Activated T-cell treated with anti-CD3 and anti-CD28 coated beads, Interleukin-2, amount 50 U/mL, for 24 hours (primary cell): Measurements from ENCODE around the gene PUM1.
"Not testable (repeated sequence)": the region's sequence is repeated elsewhere in the genome, so short reads cannot be mapped to it uniquely, and the experiment has no call there.

Source experiments
- DNase-seq: peaks from one replicate; pipeline ENCODE4 v3.0.0-alpha.2; 2020
- H3K27ac Mint-ChIP-seq: 2 replicates; pipeline ENCODE4 v1.8.0; 2020; ENCODE audit warnings: mild to moderate bottlenecking, mixed read lengths
- H3K27me3 Mint-ChIP-seq: 2 replicates; pipeline ENCODE4 v1.8.0; 2020; ENCODE audit warnings: mixed read lengths
- H3K36me3 Mint-ChIP-seq: 2 replicates; pipeline ENCODE4 v1.8.0; 2020; ENCODE audit warnings: low read depth, mixed read lengths
- H3K4me1 Mint-ChIP-seq: 2 replicates; pipeline ENCODE4 v1.8.0; 2020; ENCODE audit warnings: low read depth, mixed read lengths
- H3K4me3 Mint-ChIP-seq: 2 replicates; pipeline ENCODE4 v1.8.0; 2020; ENCODE audit warnings: mild to moderate bottlenecking, moderate library complexity, mixed read lengths
- H3K9me3 Mint-ChIP-seq: 2 replicates; pipeline ENCODE4 v1.8.0; 2020; ENCODE audit warnings: mixed read lengths

PUM1 gene

GRCh38 chr1:31054349-31054748, 11.2 kb downstream of the PUM1 start:
- H3K4me1 Mint-ChIP-seq, result peaks cover 70% of the 10 kb centered on the region
- H3K4me3 Mint-ChIP-seq, result peak overlapping the region; percentile 48
- H3K9me3 Mint-ChIP-seq, result no peaks in the 10 kb centered on the region
- H3K36me3 Mint-ChIP-seq, result peaks cover 87% of the 10 kb centered on the region
- H3K27ac Mint-ChIP-seq, result peak overlapping the region; percentile 95
- no peak for DNase-seq
- no peaks in the 10 kb centered on the region for H3K27me3 Mint-ChIP-seq

GRCh38 chr1:31052613-31053012, 12.9 kb downstream of the PUM1 start:
- not testable (repeated sequence) for H3K27me3 Mint-ChIP-seq, DNase-seq, H3K4me3 Mint-ChIP-seq, H3K9me3 Mint-ChIP-seq
- H3K36me3 Mint-ChIP-seq, result peaks cover 79% of the 10 kb centered on the region
- H3K27ac Mint-ChIP-seq, result peak overlapping the region; percentile 50
- peaks cover 56% of the 10 kb centered on the region for H3K4me1 Mint-ChIP-seq

- H3K9me3 Mint-ChIP-seq, result no peaks in the 10 kb centered on the region
- no peaks in the 10 kb centered on the region for H3K27me3 Mint-ChIP-seq
- peak overlapping the region; percentile 6 for H3K27ac Mint-ChIP-seq
- H3K36me3 Mint-ChIP-seq, result peaks cover 80% of the 10 kb centered on the region
- no peak overlapping the region for H3K4me3 Mint-ChIP-seq
- no peak for DNase-seq
- peaks cover 59% of the 10 kb centered on the region for H3K4me1 Mint-ChIP-seq
These were observed 13.9 kb downstream of the PUM1 start for GRCh38 chr1:31051611-31052010.

- H3K27me3 Mint-ChIP-seq, H3K4me3 Mint-ChIP-seq, H3K9me3 Mint-ChIP-seq, DNase-seq: not testable (repeated sequence)
- H3K4me1 Mint-ChIP-seq, result peaks cover 47% of the 10 kb centered on the region
- peak overlapping the region; percentile 42 for H3K27ac Mint-ChIP-seq
- peaks cover 75% of the 10 kb centered on the region for H3K36me3 Mint-ChIP-seq
These were observed 18.0 kb downstream of the PUM1 start for GRCh38 chr1:31047507-31047906.

- Mint-ChIP-seq H3K4me3 (no peak overlapping the region), H3K27me3 (no peaks in the 10 kb centered on the region), H3K4me1 (peaks cover 55% of the 10 kb centered on the region), H3K36me3 (peaks cover 71% of the 10 kb centered on the region), H3K27ac (no peak overlapping the region), H3K9me3 (no peaks in the 10 kb centered on the region)
- no peak for DNase-seq
These were observed 21.9 kb downstream of the PUM1 start for GRCh38 chr1:31043631-31044030.

- H3K36me3 Mint-ChIP-seq, result peaks cover 75% of the 10 kb centered on the region
- H3K9me3 Mint-ChIP-seq, result no peaks in the 10 kb centered on the region
- H3K27me3 Mint-ChIP-seq, result no peaks in the 10 kb centered on the region
- peaks cover 63% of the 10 kb centered on the region for H3K4me1 Mint-ChIP-seq
- no peak overlapping the region for H3K4me3 Mint-ChIP-seq
- no peak for DNase-seq
- H3K27ac Mint-ChIP-seq, result peak overlapping the region; percentile 44
These were observed 22.9 kb downstream of the PUM1 start for GRCh38 chr1:31042656-31043055.

GRCh38 chr1:31041529-31041928, 24.0 kb downstream of the PUM1 start:
- no peak overlapping the region for H3K4me3 Mint-ChIP-seq
- DNase-seq, result no peak
- H3K27ac Mint-ChIP-seq, result peak overlapping the region; percentile 59
- no peaks in the 10 kb centered on the region for H3K9me3 Mint-ChIP-seq
- H3K27me3 Mint-ChIP-seq, result no peaks in the 10 kb centered on the region
- H3K36me3 Mint-ChIP-seq, result peaks cover 73% of the 10 kb centered on the region
- peaks cover 64% of the 10 kb centered on the region for H3K4me1 Mint-ChIP-seq

- no peak for DNase-seq
- Mint-ChIP-seq H3K27ac (peak overlapping the region; percentile 22), H3K9me3 (no peaks in the 10 kb centered on the region), H3K4me3 (no peak overlapping the region), H3K27me3 (no peaks in the 10 kb centered on the region), H3K36me3 (peaks cover 78% of the 10 kb centered on the region), H3K4me1 (peaks cover 71% of the 10 kb centered on the region)
These were observed 25.5 kb downstream of the PUM1 start for GRCh38 chr1:31040038-31040437.

- peaks cover 78% of the 10 kb centered on the region for H3K4me1 Mint-ChIP-seq
- not testable (repeated sequence) for H3K27ac Mint-ChIP-seq, H3K9me3 Mint-ChIP-seq, DNase-seq, H3K27me3 Mint-ChIP-seq, H3K4me3 Mint-ChIP-seq
- peaks cover 80% of the 10 kb centered on the region for H3K36me3 Mint-ChIP-seq
These were observed 26.6 kb downstream of the PUM1 start for GRCh38 chr1:31038935-31039334.

GRCh38 chr1:31038360-31038759, 27.2 kb downstream of the PUM1 start:
- no peak overlapping the region for H3K4me3 Mint-ChIP-seq

GRCh38 chr1:31036749-31037500, 28.6 kb downstream of the PUM1 start:
- Mint-ChIP-seq H3K9me3 (no peaks in the 10 kb centered on the region), H3K27me3 (no peaks in the 10 kb centered on the region), H3K4me1 (peaks cover 79% of the 10 kb centered on the region), H3K4me3 (peak overlapping the region; percentile 13), H3K36me3 (peaks cover 77% of the 10 kb centered on the region), H3K27ac (peak overlapping the region; percentile 86)
- DNase-seq, result no peak

More at GRCh38 chr1:31038360-31038759, 27.2 kb downstream of the PUM1 start:
- peaks cover 78% of the 10 kb centered on the region for H3K4me1 Mint-ChIP-seq
- peak overlapping the region; percentile 41 for H3K27ac Mint-ChIP-seq
- DNase-seq, result no peak
- no peaks in the 10 kb centered on the region for H3K27me3 Mint-ChIP-seq
- H3K9me3 Mint-ChIP-seq, result no peaks in the 10 kb centered on the region
- H3K36me3 Mint-ChIP-seq, result peaks cover 80% of the 10 kb centered on the region

GRCh38 chr1:31033598-31033997, 31.9 kb downstream of the PUM1 start:
- no peaks in the 10 kb centered on the region for H3K27me3 Mint-ChIP-seq
- no peak overlapping the region for H3K4me3 Mint-ChIP-seq
- no peak for DNase-seq
- H3K9me3 Mint-ChIP-seq, result no peaks in the 10 kb centered on the region
- H3K27ac Mint-ChIP-seq, result no peak overlapping the region
- peaks cover 80% of the 10 kb centered on the region for H3K36me3 Mint-ChIP-seq
- peaks cover 84% of the 10 kb centered on the region for H3K4me1 Mint-ChIP-seq

GRCh38 chr1:31032266-31032665, 33.3 kb downstream of the PUM1 start:
- DNase-seq, result no peak
- H3K27me3 Mint-ChIP-seq, result no peaks in the 10 kb centered on the region
- H3K4me1 Mint-ChIP-seq, result peaks cover 82% of the 10 kb centered on the region
- peaks cover 82% of the 10 kb centered on the region for H3K36me3 Mint-ChIP-seq
- H3K4me3 Mint-ChIP-seq, result no peak overlapping the region
- no peaks in the 10 kb centered on the region for H3K9me3 Mint-ChIP-seq
- peak overlapping the region; percentile 2 for H3K27ac Mint-ChIP-seq

- H3K4me1 Mint-ChIP-seq, result peaks cover 79% of the 10 kb centered on the region
- DNase-seq, result no peak
- H3K9me3 Mint-ChIP-seq, result no peaks in the 10 kb centered on the region
- peak overlapping the region; percentile 2 for H3K27ac Mint-ChIP-seq
- no peak overlapping the region for H3K4me3 Mint-ChIP-seq
- no peaks in the 10 kb centered on the region for H3K27me3 Mint-ChIP-seq
- H3K36me3 Mint-ChIP-seq, result peaks cover 81% of the 10 kb centered on the region
These were observed 34.0 kb downstream of the PUM1 start for GRCh38 chr1:31031330-31032143.

- H3K36me3 Mint-ChIP-seq, result peaks cover 79% of the 10 kb centered on the region
- H3K9me3 Mint-ChIP-seq, result no peaks in the 10 kb centered on the region
- H3K4me3 Mint-ChIP-seq, result no peak overlapping the region
- peak overlapping the region; percentile 48 for H3K27ac Mint-ChIP-seq
- H3K27me3 Mint-ChIP-seq, result no peaks in the 10 kb centered on the region
- peaks cover 81% of the 10 kb centered on the region for H3K4me1 Mint-ChIP-seq
- no peak for DNase-seq
These were observed 36.5 kb downstream of the PUM1 start for GRCh38 chr1:31029026-31029425.
